ENCODE data around the gene CRKL. TPM values are rescaled to one million over a fixed set of nuclear protein-coding genes. Genes with fewer than 3 reads are reported as not detected.

CRKL gene
- total RNA-seq, 1 experiment from 2014 or later, result 82.5 TPM

DNA sequence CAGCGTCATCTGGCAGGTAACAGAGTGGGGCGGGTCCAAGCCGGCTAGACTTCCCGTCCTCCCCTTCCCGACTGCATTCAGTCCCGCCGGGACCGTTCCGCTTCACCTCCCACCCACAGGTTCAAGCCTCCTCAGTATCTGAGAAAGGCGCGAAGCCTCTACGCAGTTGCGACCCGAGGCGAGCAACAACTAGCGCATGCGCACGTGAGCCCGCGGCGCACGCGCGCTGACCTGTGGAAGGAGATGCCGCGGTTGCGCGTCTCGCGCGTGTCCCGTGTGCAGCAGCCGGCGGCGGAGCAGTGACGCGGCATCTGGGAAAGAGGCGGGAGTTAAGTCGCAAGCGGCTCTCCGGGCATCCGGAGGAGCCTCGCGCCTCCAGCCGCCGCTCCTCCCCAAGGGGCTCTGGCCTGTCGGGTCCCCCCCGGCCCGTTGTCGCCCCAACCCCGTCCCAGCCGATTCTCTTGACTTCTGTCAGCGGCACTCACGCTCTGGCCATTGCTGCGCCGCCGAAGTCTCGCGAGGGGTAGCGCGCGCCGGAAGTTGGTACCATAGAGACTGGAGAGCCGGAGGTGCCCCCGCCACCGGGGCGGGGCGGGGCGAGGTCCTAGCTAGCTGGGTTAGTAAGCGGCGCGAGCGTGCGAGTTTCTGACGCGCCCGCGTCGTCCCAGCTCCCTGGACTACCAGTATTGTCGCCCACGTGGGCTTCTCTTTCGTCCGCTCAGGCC is 84.6 kb downstream of the CRKL start, which contains the start of gene THAP7:
THAP7 (minus strand) TSS at position 518 of the 725 bp plus-strand sequence; CDS start at position 311, 207 bp downstream.
- Histone ChIP-seq H3K9me3 (ENCODE audit: low read depth, low read length, poor library complexity, severe bottlenecking) (no peaks in the 10 kb centered on the region), H3K36me3 (ENCODE audit: insufficient read depth, low read length, poor library complexity, severe bottlenecking) (peaks cover 21% of the 10 kb centered on the region), H3K4me3 (ENCODE audit: low read depth, low read length, poor library complexity, severe bottlenecking) (peak within 1 kb of the TSS; percentile 85), H3K27me3 (replicated peaks; ENCODE audit: insufficient read depth, low read depth, low read length, poor library complexity) (no peaks in the 10 kb centered on the region), H3K4me1 (ENCODE audit: insufficient read depth, low read length, poor library complexity, severe bottlenecking) (peaks cover 18% of the 10 kb centered on the region), H3K27ac (ENCODE audit: low read depth, low read length, poor library complexity, severe bottlenecking) (peak within 1 kb of the TSS; percentile 95)
- TF ChIP-seq EZH2 (IDR thresholded peaks at IDR 0.05; ENCODE audit: borderline replicate concordance, low read depth, low read length, poor library complexity, severe bottlenecking), result no peak
- no peak for TF ChIP-seq CTCF (conservative IDR thresholded peaks at IDR 0.05; ENCODE audit: low read depth, low read length)
- intact Hi-C loops (cut with micrococcal nuclease; ENCODE audit: unreplicated experiment), result loop anchor here (2.0 kb wide), 1 partner anchor 83 kb away; no protein-coding TSS in a partner anchor
- peak; percentile 98 for DNase-seq (ENCODE audit: low spot score)
- BruUV-seq (replicated peaks), result TSS peak; percentile 74
- CTCF ChIA-PET, result interaction anchor here (1.2 kb wide), 1 partner anchor 198 kb away, joined by 3 read pairs; no protein-coding TSS in a partner anchor
- POLR2A ChIA-PET (ENCODE audit: low non-redundant PET), result no interaction called here

Other genes starting within 250 kb of the CRKL start
- gene SERPIND1, start 143.3 kb upstream of the CRKL start, total RNA-seq (2021), result 0.15 and 0.19 TPM in 2 replicates
- gene PI4KA, start 58.6 kb upstream of the CRKL start, total RNA-seq (2021), result 71.6 and 74.9 TPM in 2 replicates
- gene SNAP29, start 58.4 kb upstream of the CRKL start, total RNA-seq (2021), result 34.0 and 35.3 TPM in 2 replicates
- gene AIFM3, start 49.8 kb downstream of the CRKL start, total RNA-seq (2021), result 0.48 TPM in 1 of 2 replicates, not detected in the other
- gene LZTR1, start 64.9 kb downstream of the CRKL start, total RNA-seq (2021), result 54.3 and 64.3 TPM in 2 replicates
- gene THAP7, start 84.7 kb downstream of the CRKL start, total RNA-seq (2021), result 38.5 TPM in 2 replicates
- 0.39 and 0.43 TPM in 2 replicates for gene P2RX6, start 97.8 kb downstream of the CRKL start, total RNA-seq (2021)
- gene SLC7A4, start 115.2 kb downstream of the CRKL start, total RNA-seq (2021), result not detected in 2 replicates
- gene LRRC74B, start 128.5 kb downstream of the CRKL start, total RNA-seq (2021), result not detected in 2 replicates

Measured in A673 (cell line).